SH-SY5Y (cell line): ENCODE results near the gene CRYGA.

Experiments used
- GATA2 ChIP-seq: IDR thresholded peaks from 2 replicates; pipeline ENCODE4 v1.6.1; 2011; ENCODE audit warnings: mild to moderate bottlenecking, low read depth, low read length
- GATA3 ChIP-seq: IDR thresholded peaks from 2 replicates; pipeline ENCODE4 v1.6.1; 2011; ENCODE audit warnings: low read depth, mild to moderate bottlenecking, low read length, moderate library complexity

- TF ChIP-seq GATA2 (no peak), GATA3 (no peak)
Measured at GRCh38 chr2:208147008-208147407, 16.4 kb downstream of the CRYGA start.
